Upper lobe of left lung (tissue), 4 donors: ENCODE data around the gene REP15.

ENCODE experiments used
- CTCF ChIP-seq, 6 experiments: fragments of 450-650 bp in 4 of 6; fragments of 200-600 bp in 2 of 6; sonication (generic) in 2 of 6; IDR thresholded peaks; one replicate each; pipeline ENCODE4 v1.5.1; 2016 to 2019; ENCODE audit warnings: antibody characterized with exemption in 6 of 6
- EP300 ChIP-seq, 4 donors: sonication (generic); formaldehyde crosslinking; IDR thresholded peaks; one replicate each; pipeline ENCODE4 v1.5.1; 2017; ENCODE audit warnings: antibody characterized with exemption in 4 of 4, control low read depth in 2 of 4
- POLR2A ChIP-seq, 4 donors: fragments of 450-650 bp; IDR thresholded peaks; one replicate each; pipeline ENCODE4 v1.5.1; 2016 to 2017; ENCODE audit warnings: antibody characterized with exemption in 4 of 4, mild to moderate bottlenecking in 2 of 4

GRCh38 chr12:27711317-27711682, 15.1 kb downstream of the REP15 start:
- TF ChIP-seq CTCF (IDR thresholded peaks at IDR 0.05) (no peak), POLR2A (IDR thresholded peaks at IDR 0.05) (no peak), EP300 (IDR thresholded peaks at IDR 0.05) (no peak)
